Stimulated activated CD4-positive, alpha-beta T cell treated with anti-CD3 and anti-CD28 coated beads, TNF-alpha, amount 100 ng/mL, for 24 hours (primary cell): Measurements from ENCODE around the gene BAIAP2.

Experiments used
- DNase-seq, 3 experiments: peaks; one replicate each; pipeline ENCODE4 v3.0.0-alpha.2; 2020; ENCODE audit warnings: low read depth in 3 of 3

BAIAP2 gene

DNA sequence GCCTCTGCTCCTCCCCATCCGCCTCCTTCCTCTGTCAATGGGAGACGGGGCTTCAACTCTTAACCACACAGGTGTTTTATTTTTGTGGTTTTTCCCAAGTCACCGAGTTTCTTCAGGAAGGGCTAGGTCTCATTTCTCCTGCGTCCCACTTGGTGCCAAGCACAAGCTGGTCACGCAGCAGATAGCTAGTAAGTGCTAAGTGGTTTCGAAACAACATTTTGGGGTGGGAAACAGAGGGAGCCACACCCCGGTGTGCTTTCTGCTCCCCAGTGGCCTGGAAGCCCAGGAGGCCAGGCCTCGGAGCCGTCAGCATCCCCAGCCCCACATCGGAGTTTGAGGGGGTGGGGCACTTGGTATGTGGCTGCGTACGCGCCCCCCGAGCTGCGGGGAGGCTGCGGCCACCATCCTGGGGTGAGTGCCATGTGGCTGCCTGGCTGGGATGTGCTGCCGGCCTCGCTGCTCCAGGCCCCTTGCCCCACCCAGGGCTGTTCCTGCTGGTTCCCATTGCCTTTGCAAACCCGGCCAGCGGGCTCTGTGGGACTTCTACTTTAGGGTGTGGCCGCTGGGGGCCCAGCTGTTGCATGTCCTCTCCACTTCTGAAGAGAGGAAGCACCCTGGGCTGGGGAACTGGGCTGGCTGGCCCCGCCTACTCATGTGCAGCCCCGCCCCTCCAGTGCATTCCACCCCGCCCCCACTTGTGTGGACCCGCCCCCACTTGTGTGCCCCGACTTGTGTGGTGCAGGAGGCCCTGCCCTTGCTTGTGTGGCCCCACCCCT, 55.6 kb downstream of the BAIAP2 start:
- DNase-seq, result peak in 1 of 3 experiments; percentile 27

DNA sequence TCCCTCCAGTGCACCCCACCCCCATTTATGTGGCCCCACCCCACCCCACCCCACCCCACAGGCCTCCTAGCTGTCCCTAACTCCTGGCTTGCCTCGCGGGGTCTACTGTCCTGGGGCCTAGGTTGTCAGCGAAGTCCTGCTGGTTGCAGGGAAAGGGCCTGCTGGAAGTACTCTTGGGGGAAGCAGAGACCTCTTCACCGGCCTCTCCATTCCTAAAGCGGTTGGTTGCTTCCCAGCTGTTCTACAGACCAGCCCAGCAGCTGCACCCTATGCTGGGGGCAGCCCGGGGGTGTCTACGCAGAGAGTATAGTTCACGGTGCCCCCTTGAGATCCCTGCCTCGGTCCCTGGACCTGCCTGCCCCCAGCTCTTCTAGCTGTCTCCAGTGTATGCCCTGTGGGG, 56.2 kb downstream of the BAIAP2 start:
- no peak for DNase-seq

DNA sequence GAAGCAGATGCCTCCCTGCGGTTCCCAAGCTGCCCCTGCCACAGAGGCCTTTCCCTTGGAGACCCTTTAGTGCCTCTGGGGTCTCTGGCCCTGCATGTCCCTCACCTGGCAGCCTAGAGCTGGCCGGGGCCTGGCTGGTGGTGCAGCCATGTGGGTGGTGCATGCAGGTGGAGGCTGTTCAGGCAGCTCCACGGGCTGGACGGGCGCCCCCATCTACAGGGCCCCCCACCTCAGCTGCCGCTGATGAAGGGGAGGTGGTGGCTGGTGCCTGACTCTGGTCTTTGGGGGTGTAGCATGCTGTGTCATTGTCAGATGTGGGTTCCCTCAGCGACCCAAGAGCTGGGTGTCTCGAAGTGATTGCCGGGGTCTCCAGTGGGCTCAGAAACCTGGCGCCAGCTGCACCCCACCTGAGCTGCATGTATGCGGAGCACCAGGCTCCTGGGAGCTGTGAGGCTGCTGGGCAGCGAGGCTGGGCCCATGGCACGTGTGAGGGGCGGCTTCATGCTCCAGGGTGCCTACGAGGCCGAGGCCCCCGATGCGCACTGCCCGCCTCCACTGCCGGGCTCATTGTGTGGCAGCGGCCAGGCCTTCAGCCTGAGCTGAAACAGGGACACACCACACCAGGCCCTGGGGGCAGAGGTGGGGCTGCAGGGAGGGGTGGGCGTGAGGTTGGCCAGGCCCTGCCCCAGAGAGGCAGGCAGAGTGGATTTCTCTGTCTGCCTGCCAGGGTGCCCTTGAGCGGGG, 57.0 kb downstream of the BAIAP2 start:
- no peak for DNase-seq

DNA sequence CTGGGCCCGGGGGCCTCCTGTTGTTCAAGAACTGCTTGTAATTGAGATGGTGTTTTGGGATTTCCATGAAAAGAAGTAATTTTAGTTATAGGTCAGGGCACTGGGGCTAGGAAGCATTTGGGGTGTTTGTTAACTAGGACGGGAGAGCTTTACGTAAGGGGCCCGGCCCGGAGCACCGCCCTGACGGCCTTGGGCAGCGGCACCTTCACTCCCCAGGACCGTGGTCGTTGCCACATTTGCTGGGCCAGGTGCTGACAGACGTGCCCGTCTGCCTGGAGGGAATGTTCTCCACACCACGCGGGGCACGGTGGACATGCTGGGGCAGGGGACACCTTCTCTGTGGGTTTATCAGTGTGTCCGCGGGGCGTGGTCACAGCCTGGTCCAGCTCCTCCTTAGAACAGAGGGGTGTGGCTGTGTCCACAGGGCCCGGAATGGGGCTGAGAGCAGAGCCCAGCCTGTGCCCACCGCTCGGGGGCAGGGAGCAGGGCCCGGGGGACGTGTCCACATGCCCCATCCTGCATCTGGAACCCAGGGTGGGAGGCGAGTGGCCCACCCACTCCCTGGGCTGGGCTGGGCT, 57.7 kb downstream of the BAIAP2 start:
- DNase-seq, result no peak

DNA sequence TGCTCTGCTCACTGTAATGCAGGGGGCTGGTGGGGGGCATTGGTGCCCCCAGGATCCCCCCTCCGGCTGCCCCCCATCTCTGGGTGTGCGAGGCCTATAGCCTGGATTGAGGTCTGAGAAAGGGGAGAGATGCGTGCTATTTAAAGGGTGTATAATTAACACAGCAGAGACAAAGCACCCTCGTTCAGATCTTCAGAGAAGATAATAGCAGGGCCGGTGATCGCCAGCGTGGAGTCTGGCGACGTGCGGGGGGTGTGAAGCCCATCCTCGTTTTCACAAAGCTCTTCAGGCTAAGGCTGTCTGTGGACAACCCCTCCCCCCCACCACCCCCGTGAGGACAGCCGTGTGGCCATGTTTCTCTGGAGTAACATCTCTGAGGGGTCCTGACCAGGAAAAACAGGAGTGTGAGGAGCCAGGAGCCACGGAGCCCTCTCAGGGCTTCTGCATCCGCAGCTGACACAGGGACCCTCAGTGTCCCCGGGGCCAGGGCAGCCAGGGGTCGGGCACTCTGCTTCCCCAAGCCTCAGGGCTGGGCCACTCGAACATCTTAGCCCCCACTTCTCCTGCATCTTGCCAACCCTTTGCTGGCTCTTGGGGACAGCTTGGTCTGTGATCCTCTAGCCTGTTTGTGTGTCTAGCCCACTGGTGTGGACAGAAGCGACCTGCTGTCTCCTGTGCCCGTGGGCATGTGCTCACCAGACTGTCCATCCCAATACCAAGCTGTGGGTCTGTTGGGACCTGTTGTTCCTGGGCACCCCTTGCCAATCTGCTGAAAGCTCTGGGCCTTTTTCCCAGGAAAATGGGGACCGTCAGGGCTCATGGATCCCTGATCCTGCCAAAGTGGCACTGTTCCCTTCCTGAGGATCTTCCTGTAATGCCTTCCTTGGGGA, 58.9 kb downstream of the BAIAP2 start:
- no peak for DNase-seq

DNA sequence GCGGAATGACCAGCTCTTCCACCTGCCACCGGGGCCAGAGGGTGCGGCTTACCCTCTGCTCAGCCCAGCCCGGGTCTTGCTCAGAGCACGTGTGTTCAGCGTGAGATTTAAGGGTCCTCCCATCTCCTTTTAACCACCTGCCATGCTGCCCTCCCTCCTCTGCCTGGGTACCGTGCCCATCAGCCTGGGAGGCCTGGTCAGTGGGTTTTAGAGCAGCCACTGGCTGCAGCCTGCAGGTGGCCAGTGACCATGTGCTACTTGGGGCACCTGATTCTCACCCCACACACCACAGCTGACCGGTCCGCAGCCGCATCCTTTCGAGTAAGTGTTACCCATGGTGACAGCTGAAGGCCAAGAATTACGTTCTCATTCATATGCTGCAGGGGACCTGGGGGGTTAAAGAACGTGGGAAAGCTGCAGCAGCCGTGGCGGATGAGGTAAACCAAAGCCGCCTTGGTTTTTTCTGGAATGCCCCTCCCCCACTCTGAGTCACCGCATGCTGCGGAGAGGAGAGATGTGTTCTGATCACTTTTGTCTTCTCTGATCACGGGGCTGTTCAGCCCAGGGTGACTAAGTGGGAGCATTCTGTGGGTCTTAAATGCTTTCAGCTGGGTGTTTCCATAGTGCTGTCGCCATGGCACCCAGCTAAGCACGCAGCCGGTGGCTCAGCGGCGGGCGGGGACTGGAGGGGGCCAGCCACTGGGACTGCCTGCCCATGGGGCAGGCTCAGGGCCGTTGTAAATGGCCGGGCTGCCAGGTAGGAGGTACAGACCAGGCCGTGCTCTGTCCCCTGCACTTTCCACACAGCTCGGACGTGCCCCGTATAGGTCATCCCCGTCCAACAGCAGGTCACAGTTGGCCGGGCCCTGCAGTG, 59.8 kb downstream of the BAIAP2 start:
- peak; percentile 64 to 83 (median 81) for DNase-seq

DNA sequence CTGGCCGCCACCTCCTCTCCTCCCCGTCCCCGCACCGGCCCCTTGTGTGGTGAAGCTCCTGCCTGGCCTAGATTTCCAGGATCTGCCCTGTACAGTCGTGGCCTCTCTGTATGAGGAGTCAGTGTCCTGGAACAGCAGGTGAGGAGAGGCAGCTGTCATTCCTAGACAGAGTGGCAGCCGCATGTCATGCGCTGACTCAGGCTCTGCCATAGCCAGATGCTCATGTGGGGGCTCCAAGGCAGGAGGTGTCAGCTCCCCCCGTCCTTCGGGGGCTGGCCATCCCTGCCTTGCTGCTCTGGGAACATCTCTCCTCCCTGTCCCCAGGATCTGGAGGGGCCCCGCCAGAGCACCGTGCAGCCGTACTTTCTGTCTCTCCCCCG, 60.4 kb downstream of the BAIAP2 start:
- DNase-seq, result no peak

DNA sequence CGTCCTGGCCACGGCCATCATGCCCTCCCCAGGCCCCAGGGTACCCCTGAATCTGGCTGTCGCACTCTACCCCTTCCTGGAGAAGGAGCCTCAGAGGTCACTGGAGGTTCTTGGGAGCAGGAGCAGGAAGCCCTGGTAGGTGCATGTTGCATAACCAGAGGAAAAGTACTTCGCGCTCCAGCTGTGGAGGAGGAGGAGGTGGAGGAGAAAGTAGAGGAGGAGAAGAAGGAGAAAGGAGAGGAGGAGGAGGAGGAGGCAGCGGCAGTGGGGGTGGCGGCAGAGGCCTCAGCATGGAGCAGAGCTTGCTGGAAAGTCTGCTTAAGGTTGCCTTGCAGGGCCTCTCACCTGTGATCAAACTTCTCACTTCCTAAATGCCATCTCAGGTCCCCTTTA, 61.8 kb downstream of the BAIAP2 start:
- no peak for DNase-seq

DNA sequence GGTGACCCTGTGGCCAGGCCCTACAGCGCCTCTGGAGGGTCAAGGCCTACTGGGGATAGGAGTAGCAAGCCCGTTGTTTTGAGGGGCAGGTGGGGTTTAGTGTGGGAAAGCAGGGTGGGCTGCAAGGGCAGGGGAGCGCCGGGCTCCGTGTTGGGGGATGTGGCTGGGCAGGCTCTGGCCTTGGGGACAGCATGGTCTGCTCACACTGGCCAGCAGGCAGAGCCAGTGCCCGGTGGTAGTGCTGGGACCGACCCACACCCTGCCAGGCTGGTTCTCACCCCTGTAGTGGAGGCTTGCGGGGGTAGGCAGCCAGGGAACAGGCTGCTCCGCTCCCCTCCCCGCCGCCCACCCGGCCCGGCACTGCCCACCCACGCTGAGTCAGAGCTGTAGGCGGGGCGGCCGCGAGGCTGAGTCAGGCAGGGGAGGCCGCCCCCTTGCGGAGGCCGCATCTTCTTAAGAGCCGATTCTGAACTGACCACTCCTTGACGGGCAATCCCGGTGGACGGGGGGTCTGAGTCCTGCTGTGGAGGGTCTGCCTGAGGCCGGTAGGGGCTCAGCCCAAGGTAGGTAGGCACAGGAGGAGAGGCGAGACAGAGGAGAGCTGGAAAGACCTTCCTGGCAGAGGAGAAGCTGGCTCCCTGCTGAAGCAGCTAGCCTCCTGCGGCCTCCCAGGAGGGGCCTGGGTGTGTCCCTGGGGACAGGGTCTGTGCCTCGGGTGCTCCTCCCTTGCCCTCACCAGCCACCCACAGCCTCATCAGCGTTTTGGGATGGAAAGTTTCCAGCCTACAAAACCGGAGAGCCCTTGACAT, 62.4 kb downstream of the BAIAP2 start:
- peak in 2 of 3 experiments; percentile 18 to 40 for DNase-seq

DNA sequence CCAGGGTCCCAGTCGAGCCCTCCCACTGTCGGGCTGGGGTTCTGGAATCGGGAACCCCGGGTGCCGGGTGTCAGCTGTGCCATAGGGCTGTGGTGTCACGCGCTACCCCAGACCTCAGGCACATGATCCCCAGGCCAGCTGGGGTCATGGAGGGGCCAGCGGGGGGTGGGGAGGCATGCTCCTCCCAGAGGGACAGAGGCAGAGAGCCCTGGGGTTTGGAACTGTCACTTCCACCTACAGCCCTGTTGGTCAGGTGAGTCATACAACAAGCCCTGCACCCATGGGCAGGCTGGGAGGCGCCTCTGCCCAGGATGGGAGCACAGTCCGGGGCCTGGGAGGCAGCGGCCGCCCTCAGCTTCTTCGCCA, 63.0 kb downstream of the BAIAP2 start:
- no peak for DNase-seq

DNA sequence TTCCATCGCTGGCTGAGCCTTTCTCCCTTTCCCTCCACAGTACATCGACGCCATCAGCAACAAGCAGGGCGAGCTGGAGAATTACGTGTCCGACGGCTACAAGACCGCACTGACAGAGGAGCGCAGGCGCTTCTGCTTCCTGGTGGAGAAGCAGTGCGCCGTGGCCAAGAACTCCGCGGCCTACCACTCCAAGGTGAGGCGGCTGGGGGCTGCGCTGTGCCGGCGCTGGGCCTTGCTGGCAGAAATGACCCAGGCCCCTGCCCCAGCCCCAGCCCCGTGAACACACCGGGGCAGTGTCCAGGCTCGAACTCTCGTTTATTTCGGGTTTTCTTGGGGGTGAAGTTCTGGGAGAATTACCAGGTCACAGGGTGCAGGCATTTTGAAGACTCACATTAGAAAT, 64.9 kb downstream of the BAIAP2 start:
- DNase-seq, result no peak

DNA sequence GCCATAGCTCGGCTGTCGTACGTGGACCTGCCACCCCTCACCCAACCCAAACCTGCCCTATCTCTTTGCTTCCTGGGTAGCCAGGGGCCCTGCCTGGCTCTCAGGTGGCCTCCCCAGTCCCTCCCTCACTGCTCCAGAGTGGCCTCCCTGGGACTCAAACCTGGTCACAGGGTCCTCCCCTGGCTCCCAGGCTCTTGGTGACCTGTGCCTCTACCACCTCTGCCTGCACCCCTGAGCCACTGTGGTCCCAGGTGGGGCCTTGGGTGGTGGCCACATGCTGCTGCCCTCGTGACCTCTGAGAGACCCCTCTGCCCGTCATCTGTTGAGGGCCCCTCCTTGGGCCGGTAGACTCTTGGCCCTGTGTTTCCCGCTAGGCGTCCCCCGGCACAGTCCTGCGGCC, 65.7 kb downstream of the BAIAP2 start:
- no peak for DNase-seq

DNA sequence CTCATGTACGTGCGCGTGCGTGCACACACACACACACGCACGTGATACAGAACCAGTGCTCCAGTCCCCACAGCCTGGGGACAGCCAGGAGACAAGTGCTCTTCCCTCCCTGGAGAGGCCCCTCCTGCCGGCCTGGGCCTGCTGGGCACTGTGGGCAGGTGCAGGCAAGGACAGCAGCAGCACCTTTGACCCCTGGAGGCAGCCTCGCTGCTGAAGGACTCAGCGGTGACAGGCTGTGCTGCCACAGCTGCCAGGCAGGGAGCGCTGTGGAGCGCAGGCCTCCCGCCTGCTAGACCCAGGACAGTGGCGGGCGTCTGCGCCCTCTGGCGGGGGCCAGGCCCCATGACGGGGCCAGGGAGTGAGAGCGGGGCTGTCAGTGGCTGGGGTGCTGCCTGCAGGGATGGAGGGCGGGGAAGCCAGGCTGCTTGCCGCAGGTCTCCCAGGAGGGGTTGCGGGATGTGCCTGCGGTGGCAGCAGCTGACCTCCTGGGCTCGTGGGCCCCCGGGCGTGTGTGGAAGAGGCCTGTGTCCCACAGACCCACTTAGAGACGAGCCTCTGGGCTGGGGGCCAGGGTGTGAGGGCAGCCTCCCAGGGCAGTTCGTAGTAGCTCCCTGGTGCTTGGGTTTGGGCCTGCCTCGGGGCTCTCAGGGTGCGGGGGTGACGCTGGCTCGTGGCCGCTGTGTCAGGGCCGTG, 66.8 kb downstream of the BAIAP2 start:
- peak; percentile 71 to 86 (median 79) for DNase-seq

DNA sequence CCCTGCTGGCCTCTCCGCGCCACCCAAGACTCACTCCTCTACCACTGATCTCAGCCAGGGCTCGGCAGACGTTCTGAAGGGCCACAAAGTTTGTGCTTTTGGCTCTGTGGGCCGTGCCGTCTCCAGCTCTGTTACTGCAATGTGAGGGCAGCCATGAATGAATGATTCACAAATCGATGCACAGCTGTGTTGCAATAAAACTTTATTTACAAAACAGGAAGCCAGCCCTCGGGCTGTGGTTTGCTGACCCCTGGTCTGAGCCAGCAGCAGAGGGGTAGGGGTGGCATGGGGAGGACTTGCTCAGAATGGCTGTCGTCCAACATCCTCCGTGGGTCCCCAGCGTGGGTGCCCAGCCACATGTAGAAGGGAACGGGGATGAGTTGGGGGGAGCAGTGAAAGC, 67.4 kb downstream of the BAIAP2 start:
- no peak for DNase-seq

DNA sequence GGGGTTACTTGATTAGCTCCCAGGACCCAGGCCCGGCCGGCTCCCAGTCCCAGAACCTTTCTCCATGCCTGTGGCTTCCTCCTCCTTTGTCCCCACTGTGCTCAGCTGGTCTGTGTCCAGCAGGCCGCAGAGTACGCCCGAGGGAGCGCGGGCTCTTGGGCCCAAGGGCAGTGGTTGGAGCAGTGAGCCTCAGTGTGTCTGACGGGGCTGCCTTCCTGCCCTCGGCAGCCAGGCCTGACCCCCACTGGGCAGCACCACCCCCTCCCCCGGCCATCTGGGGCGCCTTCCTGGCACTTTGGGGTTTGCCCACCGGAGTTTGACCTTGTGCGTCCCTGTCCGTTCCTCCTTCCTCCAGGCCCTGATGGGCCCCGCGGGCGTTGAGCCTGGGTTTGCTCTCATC, 67.9 kb downstream of the BAIAP2 start:
- no peak for DNase-seq

DNA sequence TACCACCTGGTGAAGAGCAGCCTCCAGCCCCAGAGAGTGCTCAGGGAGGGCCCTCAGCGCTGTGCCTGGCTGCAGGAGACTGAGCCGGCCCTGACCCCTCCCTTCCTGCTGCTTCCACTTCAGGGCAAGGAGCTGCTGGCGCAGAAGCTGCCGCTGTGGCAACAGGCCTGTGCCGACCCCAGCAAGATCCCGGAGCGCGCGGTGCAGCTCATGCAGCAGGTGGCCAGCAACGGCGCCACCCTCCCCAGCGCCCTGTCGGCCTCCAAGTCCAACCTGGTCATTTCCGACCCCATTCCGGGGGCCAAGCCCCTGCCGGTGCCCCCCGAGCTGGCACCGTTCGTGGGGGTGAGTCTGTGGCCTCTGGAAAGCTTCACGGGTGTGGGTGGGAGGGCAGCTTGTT, 68.4 kb downstream of the BAIAP2 start:
- DNase-seq, result no peak

DNA sequence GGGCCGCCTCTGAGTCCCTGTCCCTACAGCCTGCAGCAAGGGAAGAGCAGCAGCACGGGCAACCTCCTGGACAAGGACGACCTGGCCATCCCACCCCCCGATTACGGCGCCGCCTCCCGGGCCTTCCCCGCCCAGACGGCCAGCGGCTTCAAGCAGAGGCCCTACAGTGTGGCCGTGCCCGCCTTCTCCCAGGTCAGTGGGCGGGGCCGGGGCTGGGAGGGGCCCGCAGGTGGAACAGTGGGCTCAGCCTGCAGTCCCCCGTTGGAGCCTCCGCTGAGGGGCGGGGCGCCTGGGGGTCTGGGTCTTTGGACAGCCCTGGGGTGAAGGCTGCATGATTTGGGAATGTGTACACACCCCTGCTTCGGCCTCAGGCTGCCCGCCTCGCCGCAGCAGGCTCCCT, 71.8 kb downstream of the BAIAP2 start:
- no peak for DNase-seq

DNA sequence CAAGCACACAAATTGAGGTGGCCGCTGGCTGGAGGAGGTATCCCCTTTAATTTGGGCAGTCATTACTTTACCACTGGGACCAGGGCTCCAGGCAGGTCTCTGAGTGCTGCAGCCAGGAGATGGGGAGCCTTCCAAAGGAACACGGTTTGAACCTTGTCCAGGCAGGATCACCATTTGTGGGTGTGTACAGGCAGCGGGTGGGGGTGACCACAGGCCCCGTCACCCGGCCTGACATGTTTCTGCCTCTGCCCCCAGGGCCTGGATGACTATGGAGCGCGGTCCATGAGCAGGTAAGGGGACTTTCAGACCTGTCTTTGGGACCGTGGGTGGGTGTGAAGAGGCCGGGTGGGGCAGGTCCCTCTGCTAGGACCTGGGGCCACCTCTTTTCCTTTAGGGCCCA, 73.3 kb downstream of the BAIAP2 start:
- DNase-seq, result no peak

DNA sequence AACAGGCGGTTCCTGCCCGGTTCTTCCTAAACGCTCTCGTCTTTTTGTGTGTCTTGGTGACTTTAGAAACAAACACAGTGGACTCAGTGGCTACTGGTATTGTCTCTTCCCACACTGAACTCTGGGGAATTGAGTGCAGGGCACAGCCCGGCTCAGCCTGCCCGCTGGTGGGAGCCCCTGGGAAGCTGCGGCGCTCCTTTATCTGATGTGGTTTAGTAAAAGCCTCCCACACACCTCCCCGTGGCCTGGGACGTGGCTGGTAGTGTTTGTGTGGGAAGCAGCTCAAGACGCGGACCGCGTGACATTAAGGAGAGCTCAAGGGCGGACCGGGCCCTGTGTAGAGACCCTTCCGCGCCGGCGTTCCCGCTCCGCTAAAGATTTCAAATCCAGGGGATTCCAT, 75.0 kb downstream of the BAIAP2 start:
- DNase-seq, result no peak
